Ammon's horn (tissue), 1 donor: ENCODE data around the gene RC3H2.
"Not testable (repeated sequence)": the region's sequence is repeated elsewhere in the genome, so short reads cannot be mapped to it uniquely, and the experiment has no call there.

Experiments used
- DNase-seq: peaks from one replicate; pipeline ENCODE4 v3.0.0-alpha.2; 2016; ENCODE audit warnings: low spot score

Gene RC3H2

DNA sequence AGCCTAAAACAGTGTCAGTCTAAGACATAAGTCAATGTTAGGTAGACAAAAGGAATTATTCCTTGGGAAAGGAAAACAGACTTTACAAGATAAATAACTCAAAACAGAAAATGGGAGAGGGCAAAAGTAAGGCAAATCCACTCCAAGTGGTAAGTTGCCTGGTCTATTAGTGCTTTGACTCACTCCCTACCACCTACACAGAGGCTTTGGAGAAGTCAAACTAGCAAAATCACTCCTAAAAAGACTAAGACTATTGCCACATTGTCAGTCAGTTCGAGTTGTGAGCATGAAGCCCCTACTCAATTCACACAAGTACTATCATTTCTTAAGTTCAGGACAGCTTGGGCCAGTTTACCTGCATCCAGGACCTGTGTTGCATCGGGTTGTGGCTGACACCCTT, 13.2 kb upstream of the RC3H2 start:
- no peak for DNase-seq

DNA sequence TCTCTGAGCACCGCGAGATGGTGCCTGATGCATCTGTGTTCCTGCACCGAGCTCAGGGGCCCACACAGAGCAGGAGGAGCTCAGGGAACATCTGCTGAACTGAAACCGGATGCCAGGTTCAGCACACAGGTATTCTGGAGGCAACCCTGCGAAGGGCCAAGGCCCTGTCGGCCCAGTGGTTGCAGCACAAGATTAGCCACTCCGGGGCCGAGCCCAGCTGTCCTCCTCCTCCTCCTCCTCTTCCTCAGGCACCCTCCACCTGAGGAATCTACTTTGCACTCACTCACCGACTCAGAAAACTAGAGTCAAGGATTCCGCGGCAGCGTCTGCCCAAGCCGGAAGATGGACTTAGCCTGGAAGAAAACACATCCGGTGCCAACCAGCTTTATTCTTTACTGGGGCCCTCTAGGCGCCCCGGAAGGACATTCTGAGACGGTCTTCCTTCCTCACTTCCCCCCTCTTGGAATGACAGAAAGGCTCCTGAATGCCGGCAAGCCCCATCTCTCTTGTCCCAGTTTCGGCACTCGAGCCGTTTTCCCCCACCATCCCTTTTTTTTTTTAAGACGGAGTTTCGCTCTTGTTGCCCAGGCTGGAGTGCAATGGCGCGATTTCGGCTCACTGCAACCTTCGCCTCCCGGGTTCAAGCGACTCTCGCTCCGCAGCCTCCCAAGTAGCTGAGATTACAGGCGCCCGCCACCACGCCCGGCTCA, 8.0 kb upstream of the RC3H2 start, which contains the start of gene ZBTB6:
ZBTB6 (minus strand) TSS at position 360 of the 710 bp plus-strand sequence. CDS start 1,251 bp downstream, outside the sequence.
- DNase-seq, result peak; percentile 93

DNA sequence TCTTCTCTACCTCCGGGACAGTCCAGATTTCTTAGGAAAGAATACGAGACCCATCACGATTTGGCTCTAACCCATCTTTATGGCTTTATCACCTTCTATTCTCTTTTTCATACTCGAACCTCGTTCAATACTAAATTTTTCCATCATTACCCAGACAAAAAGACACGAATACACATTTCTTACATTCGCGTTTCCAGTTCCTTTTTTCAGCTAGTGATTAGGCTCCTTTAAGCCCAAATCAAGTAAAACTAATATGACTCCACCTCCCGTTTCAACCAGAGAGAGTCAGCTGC, 7.5 kb upstream of the RC3H2 start:
- DNase-seq, result no peak

DNA sequence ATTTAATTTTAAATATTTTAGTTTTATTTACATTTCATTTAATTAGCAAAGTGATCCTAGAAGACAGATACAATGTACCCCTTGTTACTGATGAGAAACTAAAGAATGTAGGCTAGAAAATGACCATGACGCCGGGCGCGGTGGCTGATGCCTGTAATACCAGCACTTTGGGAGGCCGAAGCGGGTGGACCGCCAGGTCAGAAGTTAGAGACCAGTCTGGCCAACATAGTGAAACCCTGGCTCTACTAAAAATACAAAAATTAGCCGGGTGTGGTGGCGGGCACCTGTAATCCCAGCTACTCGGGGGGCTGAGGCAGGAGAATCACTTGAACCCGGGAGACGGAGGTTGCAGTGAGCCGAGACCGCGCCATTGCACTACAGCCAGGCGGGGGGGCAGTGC, 963 bp upstream of the RC3H2 start:
- not testable (repeated sequence) for DNase-seq

DNA sequence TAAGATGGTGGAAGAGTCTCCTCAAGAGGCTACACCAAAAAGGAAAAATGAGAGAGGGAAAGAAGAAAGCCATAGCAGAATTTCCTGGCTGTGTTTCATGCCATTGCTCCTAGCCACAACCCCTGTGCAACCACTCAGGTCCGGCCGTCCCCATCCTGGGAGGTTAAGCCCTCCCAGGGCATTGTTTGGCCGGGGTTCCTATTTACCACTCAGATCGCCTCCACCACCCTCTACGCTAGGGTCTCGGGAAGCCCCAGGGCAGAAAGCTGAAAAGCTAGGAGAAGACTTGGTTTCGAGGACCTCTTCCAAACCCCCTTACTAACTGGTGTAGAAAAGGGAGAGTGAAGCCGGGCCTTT, 715 bp downstream of the RC3H2 start:
- DNase-seq, result peak; percentile 18

DNA sequence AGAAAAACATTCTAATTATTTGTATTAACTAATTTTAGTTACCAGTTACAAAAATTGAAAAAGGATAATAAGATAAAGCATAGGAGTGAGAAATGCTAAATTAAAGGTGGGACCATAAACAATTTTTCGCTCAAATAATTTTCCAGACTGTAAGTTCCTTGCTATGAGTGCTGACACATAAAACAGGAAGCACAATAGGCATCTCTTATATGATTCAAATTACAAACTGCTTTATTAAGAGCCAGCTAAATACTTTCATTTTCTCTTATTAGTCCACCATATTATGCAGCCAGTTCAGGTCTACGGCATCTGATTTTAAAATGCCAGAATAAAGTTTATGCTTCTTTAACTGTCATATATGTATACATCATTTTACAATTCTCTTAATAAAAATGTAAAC, 4.4 kb downstream of the RC3H2 start:
- DNase-seq, result no peak

DNA sequence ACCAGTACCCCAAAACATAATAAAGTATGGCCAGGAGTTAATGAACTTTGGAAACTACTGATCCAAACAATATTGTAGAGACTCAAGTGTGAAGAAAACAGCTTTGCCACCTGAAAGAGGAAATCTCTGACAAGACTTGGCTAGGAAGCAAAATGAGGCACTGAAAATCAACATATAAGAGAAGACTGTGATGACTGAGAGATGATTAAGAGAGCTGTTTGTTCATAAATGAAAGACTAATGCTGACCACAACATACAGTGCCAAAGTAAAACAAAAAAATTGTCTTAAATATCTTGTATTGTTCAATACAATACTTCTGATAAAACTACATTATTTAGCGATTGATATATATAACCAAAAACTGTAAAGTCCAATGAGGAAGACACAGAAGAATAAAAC, 7.2 kb downstream of the RC3H2 start:
- DNase-seq, result no peak

DNA sequence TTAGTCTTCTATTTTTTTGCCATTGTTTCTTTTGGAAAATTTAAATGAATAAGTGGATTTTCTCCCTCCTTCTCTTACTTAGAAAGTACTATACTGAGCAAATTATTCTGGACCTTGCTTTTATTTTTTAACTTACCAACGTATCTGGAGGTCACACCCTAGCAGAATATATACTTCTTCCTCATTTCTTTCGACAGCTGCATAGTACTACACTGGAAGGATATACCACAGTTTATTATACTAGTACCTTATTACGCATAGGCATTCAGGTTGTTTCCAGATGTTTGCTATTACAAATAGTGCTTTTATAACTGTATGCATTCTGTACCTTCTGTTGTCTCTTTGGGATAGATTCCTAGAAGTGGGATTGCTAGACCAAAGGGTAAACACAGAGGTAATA, 16.7 kb downstream of the RC3H2 start:
- DNase-seq, result no peak

DNA sequence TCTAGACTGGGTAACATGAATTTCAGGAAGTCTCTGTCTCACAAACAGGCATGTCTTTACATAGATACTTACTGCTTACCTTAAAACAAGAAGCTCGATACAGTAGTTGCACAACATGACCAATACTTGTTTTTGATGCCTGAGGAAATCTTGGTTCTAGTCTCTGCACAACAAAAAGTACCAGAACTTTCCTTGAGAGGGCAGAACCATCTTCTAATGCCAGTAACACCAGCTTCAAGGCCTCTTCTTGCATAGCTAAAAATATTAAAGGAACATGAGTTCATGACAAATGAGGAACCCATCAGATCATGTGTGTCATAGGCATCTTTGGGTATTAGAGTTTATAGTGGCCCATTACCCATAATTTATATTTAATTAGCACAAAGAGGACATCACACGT, 22.0 kb downstream of the RC3H2 start:
- DNase-seq, result no peak

DNA sequence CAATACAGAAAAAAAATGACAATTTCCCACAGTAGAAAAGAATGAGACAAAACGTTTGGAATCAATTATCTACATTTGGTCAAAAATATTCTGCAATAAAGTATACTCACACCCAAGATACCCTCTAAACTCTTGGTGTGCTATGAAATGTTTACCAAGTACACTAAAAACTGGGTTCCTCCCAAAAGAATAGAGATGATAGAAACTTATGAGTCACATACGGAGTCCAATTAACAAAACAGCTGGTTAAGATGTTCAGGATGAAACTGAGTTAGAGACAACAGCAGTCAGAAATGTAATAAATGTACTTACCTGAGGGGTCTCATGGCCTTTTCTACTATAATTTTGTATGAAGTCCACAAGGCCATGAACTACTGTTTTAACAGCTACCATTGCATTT, 25.7 kb downstream of the RC3H2 start:
- no peak for DNase-seq

DNA sequence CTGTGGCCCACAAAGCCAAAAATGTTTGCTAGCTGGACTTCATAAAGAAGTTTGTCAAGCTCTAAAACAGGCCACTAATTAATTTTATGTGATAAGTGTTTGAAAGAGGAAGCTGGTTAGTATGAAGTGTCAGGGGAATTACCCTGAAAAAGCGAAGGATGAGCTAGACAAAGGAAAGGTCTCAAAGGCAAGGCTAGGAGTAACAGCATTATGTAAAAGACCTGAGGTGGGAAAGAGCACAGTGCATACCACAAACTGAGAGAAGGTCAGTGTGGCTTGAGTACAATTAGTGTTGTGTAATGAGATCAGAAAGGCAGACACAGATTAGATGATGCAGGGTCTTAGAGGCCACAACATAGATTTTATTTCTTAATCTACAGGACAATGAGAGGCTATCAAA, 29.6 kb downstream of the RC3H2 start:
- DNase-seq, result no peak

DNA sequence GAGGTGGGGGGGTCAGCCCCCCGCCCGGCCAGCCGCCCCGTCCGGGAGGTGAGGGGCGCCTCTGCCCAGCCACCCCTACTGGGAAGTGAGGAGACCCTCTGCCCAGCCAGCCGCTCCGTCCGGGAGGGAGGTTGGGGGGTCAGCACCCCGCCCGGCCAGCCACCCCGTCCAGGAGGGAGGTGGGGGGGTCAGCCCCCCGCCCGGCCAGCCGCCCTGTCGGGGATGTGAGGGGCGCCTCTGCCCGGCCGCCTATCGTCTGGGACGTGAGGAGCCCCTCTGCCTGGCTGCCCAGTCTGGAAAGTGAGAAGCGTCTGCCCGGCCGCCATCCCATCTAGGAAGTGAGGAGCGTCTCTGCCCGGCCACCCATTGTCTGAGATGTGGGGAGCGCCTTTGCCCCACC, 37.9 kb downstream of the RC3H2 start:
- not testable (repeated sequence) for DNase-seq

DNA sequence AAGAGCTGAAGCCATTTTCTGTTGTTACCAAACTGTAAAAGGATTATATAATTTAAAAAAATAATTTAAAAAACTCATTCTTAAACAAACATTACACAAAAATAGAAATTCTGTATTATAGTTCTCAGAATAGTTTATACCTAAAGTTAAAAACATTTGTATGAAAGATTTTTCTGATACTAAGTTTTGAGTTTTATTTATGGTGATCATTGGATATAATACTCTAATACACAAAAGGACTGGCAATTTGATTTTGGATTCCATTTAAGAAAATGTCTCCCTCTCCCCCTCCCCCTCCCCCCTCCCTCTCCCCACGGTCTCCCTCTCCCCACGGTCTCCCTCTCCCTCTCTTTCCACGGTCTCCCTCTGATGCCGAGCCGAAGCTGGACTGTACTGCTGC, 39.1 kb downstream of the RC3H2 start:
- DNase-seq, result no peak

DNA sequence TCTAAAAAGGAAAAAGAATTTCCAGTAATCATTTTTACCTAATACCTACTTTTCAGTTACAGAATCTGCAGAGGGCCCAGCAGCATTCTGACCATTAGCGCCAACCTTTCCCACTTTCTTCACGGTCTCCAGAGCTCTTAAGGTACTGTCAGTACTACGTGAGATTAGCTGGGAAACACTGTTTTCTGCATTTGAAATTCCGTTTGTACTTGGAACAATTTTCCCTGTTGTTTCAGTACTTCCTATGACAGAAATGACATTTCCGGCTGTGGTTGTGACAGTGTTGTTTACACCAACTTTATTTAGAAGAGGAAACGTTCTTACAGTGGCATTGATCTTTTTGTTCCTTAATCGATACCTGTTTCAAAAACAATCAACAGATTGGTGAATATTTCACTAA, 39.9 kb downstream of the RC3H2 start:
- DNase-seq, result no peak

DNA sequence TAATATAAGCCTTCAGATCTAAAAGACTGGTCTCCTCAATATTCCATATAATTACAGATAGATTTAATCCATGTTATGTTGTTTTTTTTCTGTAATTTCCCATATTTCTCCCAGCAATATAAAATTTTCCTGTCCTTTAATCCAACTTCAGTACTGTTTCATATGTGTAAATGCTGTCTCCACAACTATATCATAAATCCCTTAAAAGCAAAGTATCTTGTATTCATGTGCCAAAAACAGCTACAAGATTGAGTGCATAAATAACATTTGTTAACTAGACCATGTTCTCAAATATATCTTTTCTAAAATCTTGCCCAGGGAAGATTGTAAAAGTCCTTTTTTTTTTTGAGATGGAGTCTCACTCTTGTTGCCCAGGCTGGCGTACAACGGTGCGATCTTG, 41.8 kb downstream of the RC3H2 start:
- DNase-seq, result no peak

DNA sequence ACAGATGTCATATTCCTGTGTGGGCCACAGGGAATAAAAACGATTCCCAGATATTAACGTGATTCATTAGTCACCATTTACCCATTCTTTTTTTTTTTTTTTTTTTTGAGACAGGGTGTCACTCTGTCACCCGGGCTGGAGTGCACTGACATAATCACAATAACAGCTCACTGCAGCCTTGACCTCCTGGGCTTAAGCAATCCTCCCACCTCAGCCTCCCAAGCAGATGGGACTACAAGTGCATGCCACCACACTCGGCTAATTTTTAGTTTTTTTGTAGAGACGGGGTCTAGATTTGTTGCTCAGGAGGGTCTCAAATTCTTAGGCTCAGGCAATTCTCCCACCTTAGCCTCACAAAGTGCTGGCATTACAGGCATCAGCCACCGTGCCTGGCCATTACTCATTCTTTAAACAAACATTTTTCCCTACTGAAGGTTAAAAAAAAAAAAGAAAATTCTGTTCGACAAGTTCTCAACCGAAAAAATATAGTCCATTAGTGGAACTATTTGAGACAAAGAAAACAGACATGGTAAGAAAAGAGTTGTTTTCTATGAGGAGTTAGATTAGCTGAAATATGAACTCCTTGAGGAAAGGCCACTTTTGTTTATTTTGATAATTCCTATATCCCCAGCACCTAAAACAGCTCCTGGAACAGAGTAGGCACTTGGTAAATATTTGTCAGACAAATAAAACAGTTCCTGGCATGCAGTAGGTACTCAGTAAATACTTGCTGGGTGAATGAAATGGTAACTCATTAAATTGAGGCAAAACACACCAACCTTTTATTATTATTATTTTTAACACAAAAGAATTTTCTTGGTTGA, 44.6 kb downstream of the RC3H2 start:
- DNase-seq, result no peak

DNA sequence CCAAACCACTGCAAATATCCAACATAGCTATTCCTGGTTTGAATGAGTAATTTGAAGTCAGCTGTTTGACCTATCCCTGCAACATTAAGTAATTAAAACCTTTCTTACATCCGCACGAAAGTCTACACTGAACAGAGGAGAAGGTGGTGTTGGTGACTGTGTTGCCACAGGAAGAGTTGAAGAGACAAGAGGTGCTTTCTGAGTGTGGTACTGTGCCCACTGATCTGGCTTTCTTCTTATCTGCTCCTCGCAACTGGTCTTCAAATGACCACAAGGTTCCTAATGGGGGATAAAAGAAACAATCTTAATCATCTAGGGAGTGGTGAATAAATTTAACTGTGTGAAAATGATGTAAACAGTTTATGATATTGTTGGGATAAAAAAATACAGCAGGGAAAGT, 47.3 kb downstream of the RC3H2 start:
- no peak for DNase-seq

DNA sequence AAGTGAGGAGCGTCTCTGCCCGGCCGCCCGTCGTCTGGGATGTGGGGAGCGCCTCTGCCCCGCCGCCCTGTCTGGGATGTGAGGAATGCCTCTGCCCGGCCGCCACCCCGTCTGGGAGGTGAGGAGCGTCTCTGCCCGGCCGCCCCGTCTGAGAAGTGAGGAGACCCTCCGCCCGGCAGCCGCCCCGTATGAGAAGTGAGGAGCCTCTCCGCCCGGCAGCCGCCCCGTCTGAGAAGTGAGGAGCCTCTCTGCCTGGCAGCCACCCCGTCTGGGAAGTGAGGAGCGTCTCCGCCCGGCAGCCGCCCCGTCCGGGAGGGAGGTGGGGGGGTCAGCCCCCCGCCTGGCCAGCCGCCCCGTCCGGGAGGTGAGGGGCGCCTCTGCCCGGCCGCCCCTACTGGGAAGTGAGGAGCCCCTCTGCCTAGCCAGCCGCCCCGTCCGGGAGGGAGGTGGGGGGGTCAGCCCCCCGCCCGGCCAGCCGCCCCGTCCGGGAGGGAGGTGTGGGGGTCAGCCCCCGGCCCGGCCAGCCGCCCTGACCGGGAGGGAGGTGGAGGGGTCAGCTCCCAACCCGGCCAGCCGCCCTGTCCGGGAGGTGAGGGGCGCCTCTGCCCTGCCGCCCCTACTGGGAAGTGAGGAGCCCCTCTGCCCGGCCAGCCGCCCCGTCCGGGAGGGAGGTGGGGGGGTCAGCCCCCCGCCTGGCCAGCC, 52.9 kb downstream of the RC3H2 start:
- DNase-seq, result not testable (repeated sequence)

DNA sequence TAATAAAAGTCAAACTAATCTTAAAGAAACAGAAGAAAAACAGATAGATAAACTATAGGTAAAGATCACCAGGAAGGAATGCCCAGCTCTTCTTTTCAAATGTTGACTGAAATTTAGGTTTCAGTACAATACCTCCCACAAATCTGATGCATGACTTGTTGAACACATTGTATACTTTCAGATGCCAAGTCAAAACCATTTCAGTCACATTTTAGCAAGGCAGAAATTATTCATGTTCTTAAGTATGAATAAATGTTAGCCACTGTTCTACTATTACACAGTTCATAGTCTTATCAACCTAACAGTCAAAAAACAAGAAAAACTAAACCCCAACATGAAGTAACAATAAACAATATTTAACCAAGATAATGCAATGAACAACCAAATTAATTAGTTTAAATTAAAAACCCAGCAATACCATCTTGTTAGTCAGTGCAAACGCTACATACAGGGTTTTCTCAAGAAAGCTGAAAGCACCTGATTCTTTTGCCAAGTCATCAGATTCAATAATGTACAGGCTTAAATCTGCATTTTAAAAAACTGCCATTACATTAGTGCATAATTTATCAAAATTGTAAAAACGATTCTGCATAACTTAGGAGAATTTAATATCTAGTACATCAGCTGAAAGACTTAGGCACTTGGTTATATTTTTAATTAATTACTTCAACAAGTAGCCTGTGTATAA, 56.8 kb downstream of the RC3H2 start:
- no peak for DNase-seq

DNA sequence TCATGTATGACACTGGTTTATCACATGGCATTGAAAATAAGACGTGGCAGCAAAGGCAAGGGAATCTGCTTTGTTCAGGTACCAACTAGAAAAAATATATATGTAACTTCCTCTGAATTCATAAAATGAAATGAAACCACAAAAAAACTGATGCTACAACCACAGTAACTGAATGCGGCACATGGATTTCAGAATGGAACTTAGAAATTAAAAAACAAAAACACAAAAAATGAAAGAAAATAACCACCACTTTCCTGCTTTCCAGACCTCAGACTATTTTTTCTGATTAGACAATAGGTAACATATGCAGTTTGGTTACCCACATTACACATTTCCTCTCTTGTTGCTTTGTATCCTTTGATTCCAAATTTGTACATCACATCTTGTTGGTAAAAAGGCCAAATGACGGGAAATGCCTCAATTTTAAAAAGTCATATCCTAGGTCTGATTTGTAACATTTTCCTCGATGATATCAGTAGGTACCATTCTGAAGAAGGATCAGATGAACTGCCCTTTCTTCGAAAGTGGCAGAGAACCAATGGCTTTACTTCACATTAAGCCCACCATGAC, 58.7 kb downstream of the RC3H2 start:
- no peak for DNase-seq

DNA sequence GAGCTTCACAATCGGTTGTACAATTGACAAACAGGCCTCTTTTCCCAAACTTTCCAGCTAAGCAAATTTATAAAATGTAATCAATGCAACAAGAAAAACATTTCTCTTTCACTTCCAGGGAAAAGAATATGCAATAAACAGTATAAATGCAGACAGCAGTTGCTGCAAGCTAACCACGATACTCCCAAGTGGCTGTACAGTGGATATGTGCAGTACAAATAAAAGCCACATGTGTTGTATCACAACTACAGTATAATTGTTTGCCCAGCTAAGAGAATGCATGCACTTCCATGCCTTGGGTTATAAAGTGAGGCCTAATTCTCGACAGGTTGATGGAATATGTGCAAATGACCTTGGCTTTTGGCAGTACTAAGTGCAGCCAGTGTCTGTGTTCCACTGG, 60.0 kb downstream of the RC3H2 start:
- no peak for DNase-seq

DNA sequence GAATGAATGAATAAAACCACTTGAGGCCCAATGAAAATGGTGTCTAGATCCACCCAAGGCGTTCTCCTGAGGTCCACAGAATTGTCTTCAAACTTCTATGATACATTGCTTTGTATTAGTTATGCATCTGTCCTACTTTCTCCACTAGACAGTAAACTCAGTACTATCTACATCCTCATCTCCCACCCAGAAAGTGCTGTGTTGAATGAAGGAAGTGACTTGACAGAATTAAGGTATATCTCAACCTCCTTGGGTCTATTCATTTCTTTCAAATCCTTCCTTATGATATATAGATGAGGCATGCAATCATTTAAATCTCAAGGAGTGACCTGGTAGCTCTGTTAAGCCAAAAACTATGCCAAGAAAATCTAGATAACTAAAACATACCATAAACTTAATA, 61.0 kb downstream of the RC3H2 start:
- no peak for DNase-seq
